Sigmoid colon (tissue), 4 donors: ENCODE measurements around the gene HOXA6.

Experiments
- CTCF ChIP-seq, 4 experiments: fragments of 450-650 bp in 3 of 4; fragments of 200-600 bp in 1 of 4; IDR thresholded peaks; one replicate each; pipeline ENCODE4 v1.5.1; 2016 to 2019; ENCODE audit warnings: antibody characterized with exemption in 4 of 4, mild to moderate bottlenecking in 3 of 4, moderate library complexity in 2 of 4
- EP300 ChIP-seq, 4 donors: sonication (generic); formaldehyde crosslinking; IDR thresholded peaks; one replicate each; pipeline ENCODE4 v1.6.1; 2017; ENCODE audit warnings: antibody characterized with exemption in 4 of 4

- TF ChIP-seq CTCF (IDR thresholded peaks at IDR 0.05): no peak
- no peak for TF ChIP-seq EP300 (IDR thresholded peaks at IDR 0.05)
Observed at GRCh38 chr7:27131390-27131819, 16.2 kb downstream of the HOXA6 start.
